HT-29 (cell line): ENCODE data around the gene USP3. TPM values are rescaled to one million over a fixed set of nuclear protein-coding genes. Genes with fewer than 3 reads are reported as not detected.

Experiments used
- DNase-seq: peaks from one replicate; pipeline ENCODE4 v3.0.0-alpha.2; 2015; ENCODE audit warnings: low spot score
- total RNA-seq: library from RNA; depleted of rRNA; stranded (reverse); fragments of >200 nt; shearing (Covaris generic); gene quantifications from 2 replicates; pipeline ENCODE4 v1.2.3, GENCODE V29; 2014; rRNA removed

Gene USP3
- 39.4 and 47.6 TPM in 2 replicates for total RNA-seq

DNA sequence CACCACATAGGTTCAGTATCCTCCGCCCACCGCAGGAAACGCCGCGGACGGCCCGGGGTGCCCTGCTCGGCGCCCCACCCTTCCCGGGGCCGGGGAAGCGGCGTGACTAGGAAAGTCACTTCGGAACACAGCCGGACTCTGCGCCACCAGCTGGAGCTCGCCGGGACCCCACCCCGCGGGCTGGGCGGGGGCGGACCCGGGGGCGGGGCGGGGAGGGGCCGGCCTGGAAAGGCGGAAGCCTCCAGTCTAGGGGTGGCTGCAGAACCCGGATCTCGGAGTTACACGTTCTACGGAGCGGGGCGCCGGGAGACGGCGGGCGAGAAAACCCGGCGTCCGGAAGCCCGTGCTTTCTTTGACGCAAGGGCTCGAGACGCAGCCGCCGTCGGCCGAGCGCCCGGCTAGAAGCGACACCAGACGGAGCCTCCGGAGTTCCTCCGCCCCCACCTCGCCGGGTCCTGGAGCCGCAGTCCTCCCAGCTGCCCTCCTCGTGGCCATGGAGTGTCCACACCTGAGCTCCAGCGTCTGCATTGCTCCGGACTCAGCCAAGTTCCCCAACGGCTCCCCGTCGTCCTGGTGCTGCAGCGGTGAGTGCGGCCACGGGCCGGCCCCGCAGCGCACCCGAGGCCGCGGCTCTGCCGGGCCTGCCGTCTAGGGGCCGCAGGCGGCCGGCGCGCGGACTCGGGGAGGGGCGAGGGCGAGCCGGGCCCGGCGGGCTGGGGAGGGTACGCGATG, at the start of gene USP3:
USP3 (plus strand) TSS at position 347 of the 732 bp plus-strand sequence; CDS start at position 494, 147 bp downstream.
- DNase-seq = peak; percentile 98

GRCh38 chr15:63456258-63456657, 48.1 kb upstream of the USP3 start:
- no peak for DNase-seq

GRCh38 chr15:63457379-63457778, 47.0 kb upstream of the USP3 start:
- DNase-seq = no peak

GRCh38 chr15:63458026-63458425, 46.4 kb upstream of the USP3 start:
- DNase-seq = no peak

DNA sequence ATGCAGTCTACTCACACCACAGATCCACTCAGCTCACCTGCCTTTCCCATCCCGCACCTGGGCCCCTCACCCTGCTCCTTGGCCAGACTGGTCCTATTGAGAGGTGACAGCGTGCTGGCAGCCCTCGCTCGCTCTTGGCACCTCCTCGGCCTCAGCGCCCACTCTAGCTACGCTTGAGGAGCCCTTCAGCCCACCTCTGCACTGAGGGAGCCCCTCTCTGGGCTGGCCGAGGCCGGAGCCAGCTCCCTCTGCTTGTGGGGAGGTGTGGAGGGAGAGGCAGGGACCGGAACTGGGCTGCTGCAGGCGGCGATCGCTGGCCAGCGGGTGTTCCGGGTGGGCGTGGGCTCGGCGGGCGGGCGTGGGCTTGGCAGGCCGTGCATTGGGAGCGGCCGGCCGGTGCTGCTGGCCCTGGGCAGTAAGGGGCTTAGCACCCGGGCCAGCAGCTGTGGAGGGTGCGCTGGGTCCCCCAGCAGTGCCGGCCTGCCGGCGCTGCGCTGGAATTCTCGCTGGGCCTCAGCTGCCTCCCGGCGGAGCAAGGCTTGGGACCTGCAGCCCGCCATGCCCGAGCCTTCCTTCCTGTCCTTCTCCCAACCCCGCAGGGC, 45.5 kb upstream of the USP3 start:
- DNase-seq = no peak

- peak; percentile 83 for DNase-seq
Observed at GRCh38 chr15:63460210-63461155, 43.9 kb upstream of the USP3 start.

GRCh38 chr15:63461230-63461985, 43.0 kb upstream of the USP3 start:
- DNase-seq = no peak

DNA sequence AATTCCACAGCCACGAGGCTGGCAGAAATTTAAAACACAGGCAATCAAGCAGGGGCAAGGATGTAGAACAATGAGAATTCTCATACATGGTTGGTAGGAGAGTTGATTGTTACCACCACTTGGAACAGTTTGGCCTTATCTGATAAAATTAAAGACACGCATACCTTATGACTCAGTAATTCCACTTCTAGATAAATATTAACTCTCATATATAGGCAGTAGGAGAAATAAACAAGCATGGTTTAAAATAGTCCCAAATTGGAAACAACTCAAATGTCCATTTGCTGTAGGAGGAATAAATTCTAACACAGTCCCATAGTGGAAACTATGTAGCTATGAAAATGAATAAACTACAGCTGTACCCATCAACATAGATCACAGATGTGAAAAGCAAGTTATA, 42.3 kb upstream of the USP3 start:
- DNase-seq = peak; percentile 90

GRCh38 chr15:63463036-63463435, 41.4 kb upstream of the USP3 start:
- no peak for DNase-seq

DNA sequence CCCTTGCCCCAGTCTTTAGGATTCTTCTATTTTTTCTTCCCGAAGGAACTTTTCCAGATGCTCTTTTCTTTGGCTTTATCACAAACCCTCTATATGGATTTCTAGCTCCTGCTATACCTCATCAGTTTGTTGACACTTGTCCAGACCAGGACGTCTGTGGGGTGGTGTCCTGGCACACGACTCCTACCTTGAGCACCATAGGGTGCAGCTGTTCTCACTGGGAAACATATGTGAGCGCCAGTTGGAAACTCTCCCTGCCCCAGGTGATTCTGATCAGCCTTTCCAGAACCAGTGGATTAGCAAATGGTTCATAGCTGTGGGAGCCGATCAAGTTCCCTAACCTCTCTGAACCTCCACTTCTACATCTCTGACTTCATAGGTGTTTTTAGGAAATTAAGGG, 40.6 kb upstream of the USP3 start:
- DNase-seq = peak; percentile 36

DNA sequence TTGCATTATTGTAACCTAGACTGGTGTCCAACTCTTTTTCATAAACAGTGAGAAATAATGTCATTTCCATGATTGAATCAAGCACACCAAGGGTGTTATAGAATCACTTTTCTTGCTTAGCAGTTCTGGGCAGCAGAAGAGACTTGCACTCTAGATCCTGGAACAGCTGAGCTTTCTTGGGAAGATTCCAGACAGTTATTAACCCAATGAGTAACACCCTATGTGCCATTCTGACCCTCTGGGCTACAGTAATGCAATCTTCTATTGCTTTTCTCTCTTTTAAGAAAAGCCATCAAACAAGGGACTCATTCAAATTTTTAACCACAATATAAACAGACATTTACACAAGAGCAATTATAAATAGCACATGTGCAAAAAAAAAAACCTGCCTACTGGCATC, 39.3 kb upstream of the USP3 start:
- peak; percentile 47 for DNase-seq

DNA sequence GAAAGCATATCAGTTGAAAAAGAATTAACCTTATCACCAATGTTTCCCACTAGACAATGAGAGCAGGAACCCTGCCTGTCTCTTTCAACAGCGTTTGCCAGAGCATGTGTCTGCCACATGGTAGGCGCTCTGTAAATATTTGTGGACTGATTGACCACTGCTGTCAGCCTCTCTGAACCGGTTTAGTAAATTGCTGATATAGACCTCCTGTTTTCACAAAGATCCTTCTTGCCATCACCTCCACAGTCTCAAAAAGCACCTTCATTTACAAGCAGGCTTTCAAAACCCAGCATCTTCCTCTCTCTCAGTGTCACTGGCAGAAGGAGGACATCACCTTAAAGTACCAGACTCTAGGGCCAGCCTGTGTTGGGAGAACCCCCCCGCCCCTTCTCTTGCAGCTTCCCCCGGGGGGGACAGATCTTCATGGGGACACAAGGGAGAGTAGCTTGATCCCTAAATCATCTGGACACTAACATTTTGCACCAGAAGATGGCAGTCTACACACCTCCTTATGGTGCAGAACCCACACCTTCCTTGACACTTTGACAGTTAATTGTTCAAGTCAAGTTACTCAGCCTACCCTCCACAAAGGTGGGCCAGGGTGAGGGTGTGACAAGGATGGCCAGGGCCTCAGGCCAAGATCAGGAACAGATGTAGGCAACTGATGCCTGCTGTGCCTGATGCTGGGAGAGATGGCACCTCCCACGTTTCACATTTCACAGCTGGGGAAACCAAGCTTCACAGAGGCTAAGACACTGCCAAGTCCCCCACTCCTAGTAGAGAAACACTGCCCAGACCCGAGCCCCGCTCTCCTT, 37.8 kb upstream of the USP3 start:
- DNase-seq = peak; percentile 88

DNA sequence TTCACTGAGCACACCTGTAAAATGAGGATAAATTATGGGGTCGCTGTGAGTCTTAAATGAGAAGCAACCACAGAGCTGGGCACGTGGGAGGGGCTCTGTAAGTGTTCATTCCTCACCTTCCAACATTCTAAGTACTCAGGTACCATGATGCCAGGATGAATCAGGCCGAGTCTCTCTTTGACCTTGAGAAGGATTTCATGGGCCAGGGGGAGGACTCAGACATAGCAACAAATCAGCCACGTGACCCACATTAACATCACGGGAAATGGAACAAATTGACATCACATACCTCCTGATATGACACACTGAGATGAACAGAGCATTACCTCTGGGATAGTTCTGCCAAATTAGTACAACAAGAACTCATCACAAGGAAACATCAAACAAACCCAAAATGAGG, 35.2 kb upstream of the USP3 start:
- no peak for DNase-seq

GRCh38 chr15:63469984-63470383, 34.4 kb upstream of the USP3 start:
- no peak for DNase-seq

- no peak for DNase-seq
Observed at GRCh38 chr15:63473007-63473748, 31.2 kb upstream of the USP3 start.

- no peak for DNase-seq
Observed at GRCh38 chr15:63473749-63473998, 30.7 kb upstream of the USP3 start.

- peak; percentile 79 for DNase-seq
Observed at GRCh38 chr15:63473999-63474809, 30.2 kb upstream of the USP3 start.

GRCh38 chr15:63474810-63475316, 29.5 kb upstream of the USP3 start:
- DNase-seq = peak; percentile 65

DNA sequence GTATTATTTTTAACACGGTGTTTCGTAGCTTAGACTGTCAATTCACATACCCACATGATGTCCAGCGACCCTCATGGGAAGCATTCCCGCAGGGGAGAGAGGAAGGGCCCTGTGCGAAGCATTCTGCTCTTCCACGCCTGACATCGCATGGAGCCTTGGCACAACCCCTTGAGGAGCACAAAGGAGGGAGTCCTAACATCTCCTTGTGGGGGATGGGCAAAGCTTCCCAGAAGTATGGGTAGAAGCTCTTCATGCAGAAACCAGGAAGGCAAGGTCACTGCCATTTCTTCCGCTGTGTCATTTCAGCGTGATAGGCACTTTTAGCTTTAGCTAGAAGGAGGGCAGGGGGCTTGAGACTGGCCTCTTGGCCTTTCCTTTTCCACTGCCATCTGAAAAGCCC, 28.7 kb upstream of the USP3 start:
- no peak for DNase-seq
